A549 (cell line): ENCODE data around the gene PPTC7.

Source experiments
- CTCF ChIP-seq: fragments of >200 bp; sonication (Bioruptor Twin); formaldehyde crosslinking; IDR thresholded peaks from 3 replicates; pipeline ENCODE4 v1.5.1; 2016
- EHMT2 ChIP-seq: fragments of 200-600 bp; sonication (generic); IDR thresholded peaks from 2 replicates; pipeline ENCODE4 v1.6.1; 2016; ENCODE audit warnings: antibody characterized with exemption, low read depth, mild to moderate bottlenecking, moderate library complexity
- FOSL2 ChIP-seq, 2 experiments: fragments of 450-650 bp in 1 of 2; fragments of >200 bp in 1 of 2; sonication (Bioruptor Twin) in 1 of 2; formaldehyde crosslinking; IDR thresholded peaks; 2 replicates each; pipeline versions ENCODE4 v1.5.0 to v1.6.1; 2016 to 2020; ENCODE audit warnings: mild to moderate bottlenecking in 1 of 2, moderate library complexity in 1 of 2
- HEYL ChIP-seq: fragments of 250-450 bp; sonication (Bioruptor Pico); IDR thresholded peaks from 2 replicates; pipeline ENCODE4 v1.8.0; 2021; ENCODE audit warnings: mild to moderate bottlenecking, moderate library complexity
- JUN ChIP-seq, 2 experiments: fragments of >200 bp; sonication (Bioruptor Twin); formaldehyde crosslinking; IDR thresholded peaks; 2 replicates in 1 of 2; 3 replicates in 1 of 2; pipeline ENCODE4 v1.6.1; 2016 to 2017
- MAFK ChIP-seq: fragments of 450-650 bp; IDR thresholded peaks from 2 replicates; pipeline ENCODE4 v1.6.1; 2014; ENCODE audit not compliant: partially characterized antibody
- PBX3 ChIP-seq: IDR thresholded peaks from 2 replicates; pipeline ENCODE4 v1.6.1; 2012
- POLR2A ChIP-seq: IDR thresholded peaks from 2 replicates; pipeline ENCODE4 v1.6.1; 2012; ENCODE audit warnings: mild to moderate bottlenecking, low read length
- POLR2AphosphoS2 ChIP-seq: conservative IDR thresholded peaks from 2 replicates; pipeline ENCODE4 v1.6.1; 2012; ENCODE audit warnings: low read length, improper control_type of control experiment, inconsistent platforms
- USF2 ChIP-seq: fragments of 450-650 bp; IDR thresholded peaks from 2 replicates; pipeline ENCODE4 v1.6.1; 2014; ENCODE audit warnings: antibody characterized with exemption

DNA sequence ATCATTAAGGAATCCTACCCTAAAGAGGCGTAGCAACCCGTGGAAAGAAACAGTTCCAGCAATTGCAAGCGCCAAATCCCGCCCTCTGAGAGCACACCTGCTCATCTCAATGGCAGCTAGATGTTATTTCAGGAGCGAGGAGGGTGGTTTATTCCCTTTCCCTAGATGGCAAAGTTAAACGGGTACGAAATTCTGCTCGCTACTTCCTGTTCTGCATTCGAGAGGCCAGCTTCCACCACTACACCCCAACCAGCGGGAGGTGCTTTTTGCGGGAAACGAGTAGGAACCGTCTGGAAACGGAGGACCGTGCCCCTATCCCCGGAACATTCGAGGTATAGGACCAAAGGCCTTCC lies 81.7 kb downstream of the PPTC7 start:
- TF ChIP-seq CTCF, result no peak
- TF ChIP-seq POLR2AphosphoS2, result no peak
- no peak for TF ChIP-seq MAFK
- no peak for TF ChIP-seq USF2
- no peak for TF ChIP-seq HEYL (CRISPR knock-in tag)
- no peak for TF ChIP-seq EHMT2
- no peak for TF ChIP-seq FOSL2 (IDR thresholded peaks at IDR 0.05)
- TF ChIP-seq FOSL2 (CRISPR knock-in tag; IDR thresholded peaks at IDR 0.05), result no peak
- no peak for TF ChIP-seq POLR2A
- TF ChIP-seq PBX3, result no peak
- TF ChIP-seq JUN (IDR thresholded peaks at IDR 0.05), result no peak
